MM.1S (cell line): Measurements from ENCODE around the gene SLC6A13.

ENCODE experiments used
- DNase-seq: peaks from one replicate; pipeline ENCODE4 v3.0.0-alpha.2; 2015
- H2AFZ ChIP-seq: fragments of 300-600 bp; sonication (generic); 2 replicates; pipeline ENCODE4 v1.6.0; 2016; ENCODE audit warnings: antibody characterized with exemption, low read length
- H3F3A ChIP-seq: fragments of 300-600 bp; sonication (generic); 2 replicates; pipeline ENCODE4 v1.6.1; 2016; ENCODE audit warnings: mild to moderate bottlenecking, antibody characterized with exemption, low read length, moderate library complexity, mixed read lengths; ENCODE audit not compliant: insufficient read depth
- H3K27ac ChIP-seq: fragments of 300-600 bp; sonication (generic); 2 replicates; pipeline ENCODE4 v1.5.1; 2016; ENCODE audit warnings: mild to moderate bottlenecking, low read length
- H3K27me3 ChIP-seq: fragments of 300-600 bp; sonication (generic); replicated peaks from 2 replicates; pipeline ENCODE4 v1.6.0; 2016; ENCODE audit warnings: low read length; ENCODE audit not compliant: insufficient read depth
- H3K36me3 ChIP-seq: fragments of 300-600 bp; sonication (generic); replicated peaks from 2 replicates; pipeline ENCODE4 v1.6.1; 2016; ENCODE audit warnings: mild to moderate bottlenecking, low read length, mixed read lengths; ENCODE audit not compliant: insufficient read depth
- H3K4me1 ChIP-seq: fragments of 300-600 bp; sonication (generic); 2 replicates; pipeline ENCODE4 v1.6.1; 2016; ENCODE audit warnings: low read length, mixed read lengths
- H3K4me2 ChIP-seq: fragments of 300-600 bp; sonication (generic); 2 replicates; pipeline ENCODE4 v1.6.0; 2016; ENCODE audit warnings: low read depth, low read length
- H3K4me3 ChIP-seq: fragments of 300-600 bp; sonication (generic); 2 replicates; pipeline ENCODE4 v1.5.1; 2016; ENCODE audit warnings: low read length, mixed read lengths
- H3K79me2 ChIP-seq: fragments of 300-600 bp; sonication (generic); 2 replicates; pipeline ENCODE4 v1.6.1; 2016; ENCODE audit warnings: mixed run types, low read length, mixed read lengths
- H3K9ac ChIP-seq: fragments of 300-600 bp; sonication (generic); 2 replicates; pipeline ENCODE4 v1.6.1; 2016; ENCODE audit warnings: low read length, mixed read lengths
- H3K9me2 ChIP-seq: fragments of 300-600 bp; sonication (generic); replicated peaks from 2 replicates; pipeline ENCODE4 v1.6.1; 2016; ENCODE audit warnings: mild to moderate bottlenecking, low read length, mixed read lengths; ENCODE audit not compliant: insufficient read depth
- H3K9me3 ChIP-seq: fragments of 300-600 bp; sonication (generic); replicated peaks from 2 replicates; pipeline ENCODE4 v1.6.1; 2016; ENCODE audit warnings: mild to moderate bottlenecking, low read length, mixed read lengths; ENCODE audit not compliant: insufficient read depth
- H4K20me1 ChIP-seq: fragments of 300-600 bp; sonication (generic); 2 replicates; pipeline ENCODE4 v1.6.1; 2016; ENCODE audit warnings: mild to moderate bottlenecking, low read length, moderate library complexity, mixed read lengths; ENCODE audit not compliant: insufficient read depth
- CTCF ChIP-seq: fragments of 300-600 bp; sonication (generic); IDR thresholded peaks from 2 replicates; pipeline ENCODE4 v1.5.1; 2016; ENCODE audit warnings: antibody characterized with exemption, low read length, mixed read lengths
- EZH2 ChIP-seq: fragments of 300-600 bp; sonication (generic); optimal IDR thresholded peaks from 2 replicates; pipeline ENCODE3; 2017; ENCODE audit warnings: low read depth, mild to moderate bottlenecking, antibody characterized with exemption, low read length, mixed read lengths
- EZH2phosphoT487 ChIP-seq: fragments of 300-600 bp; sonication (generic); IDR thresholded peaks from 2 replicates; pipeline ENCODE4 v1.6.1; 2018; ENCODE audit warnings: antibody characterized with exemption, low read length

The SLC6A13 gene

GRCh38 chr12:221736-222135 lies 40.9 kb downstream of the SLC6A13 start:
- H2AFZ ChIP-seq, result no peak overlapping the region
- H3K9me2 ChIP-seq, result no peaks in the 10 kb centered on the region
- H3K4me3 ChIP-seq, result no peak overlapping the region
- no peaks in the 10 kb centered on the region for H4K20me1 ChIP-seq
- no peaks in the 10 kb centered on the region for H3K9me3 ChIP-seq
- DNase-seq, result no peak
- no peaks in the 10 kb centered on the region for H3K79me2 ChIP-seq
- peaks cover 61% of the 10 kb centered on the region for H3K27me3 ChIP-seq
- no peak overlapping the region for H3K27ac ChIP-seq
- H3F3A ChIP-seq, result no peaks in the 10 kb centered on the region
- no peaks in the 10 kb centered on the region for H3K36me3 ChIP-seq
- H3K9ac ChIP-seq, result no peak overlapping the region
- H3K4me1 ChIP-seq, result no peaks in the 10 kb centered on the region
- no peak overlapping the region for H3K4me2 ChIP-seq
- TF ChIP-seq CTCF, result no peak
- TF ChIP-seq EZH2, result no peak
- TF ChIP-seq EZH2phosphoT487, result no peak

GRCh38 chr12:220946-221550 lies 41.6 kb downstream of the SLC6A13 start:
- Histone ChIP-seq H3K4me1 (no peaks in the 10 kb centered on the region), H3K4me3 (no peak overlapping the region), H3K9ac (no peak overlapping the region), H4K20me1 (no peaks in the 10 kb centered on the region), H3K9me2 (no peaks in the 10 kb centered on the region), H3K79me2 (no peaks in the 10 kb centered on the region), H3K4me2 (no peak overlapping the region), H3K9me3 (no peaks in the 10 kb centered on the region), H3K36me3 (no peaks in the 10 kb centered on the region), H3F3A (no peaks in the 10 kb centered on the region), H2AFZ (no peak overlapping the region), H3K27ac (no peak overlapping the region), H3K27me3 (peaks cover 57% of the 10 kb centered on the region)
- DNase-seq, result no peak
- TF ChIP-seq EZH2phosphoT487, result no peak
- no peak for TF ChIP-seq EZH2
- no peak for TF ChIP-seq CTCF

GRCh38 chr12:220491-220890 lies 42.1 kb downstream of the SLC6A13 start:
- Histone ChIP-seq H3K4me2 (peak overlapping the region; percentile 45; the same call in 1 of the 2 replicates), H3K9me2 (no peaks in the 10 kb centered on the region), H3K79me2 (no peaks in the 10 kb centered on the region), H4K20me1 (no peaks in the 10 kb centered on the region), H3K36me3 (no peaks in the 10 kb centered on the region), H3F3A (no peaks in the 10 kb centered on the region), H3K27me3 (peaks cover 55% of the 10 kb centered on the region), H3K27ac (no peak overlapping the region), H3K4me1 (no peaks in the 10 kb centered on the region), H3K4me3 (no peak overlapping the region), H3K9ac (no peak overlapping the region), H3K9me3 (no peaks in the 10 kb centered on the region), H2AFZ (no peak overlapping the region)
- DNase-seq, result no peak
- TF ChIP-seq EZH2phosphoT487, result no peak
- TF ChIP-seq EZH2, result no peak
- no peak for TF ChIP-seq CTCF
